ENCODE data around the gene GNA15. TPM values are rescaled to one million over a fixed set of nuclear protein-coding genes. Genes with fewer than 3 reads are reported as not detected.

The GNA15 gene
- total and polyA plus RNA-seq, 2 donors = 21.8 to 58.5 TPM

Other genes with a start within 250 kb of the GNA15 start
- 3.3 TPM for gene ZNF57, start 235.1 kb upstream of the GNA15 start, total RNA-seq
- 7.8 TPM for gene ZNF57, start 235.1 kb upstream of the GNA15 start, polyA plus RNA-seq
- gene ZNF77, start 191.1 kb upstream of the GNA15 start, total RNA-seq = 7.7 TPM
- 4.6 TPM for gene ZNF77, start 191.1 kb upstream of the GNA15 start, polyA plus RNA-seq
- 1.4 TPM for gene TLE6, start 158.5 kb upstream of the GNA15 start, total RNA-seq
- 4.9 TPM for gene TLE6, start 158.5 kb upstream of the GNA15 start, polyA plus RNA-seq
- 2.0 TPM for gene TLE2, start 106.8 kb upstream of the GNA15 start, total RNA-seq
- gene TLE2, start 106.8 kb upstream of the GNA15 start, polyA plus RNA-seq = 16.8 TPM
- 302 TPM for gene TLE5, start 73.5 kb upstream of the GNA15 start, total RNA-seq
- 540 TPM for gene TLE5, start 73.5 kb upstream of the GNA15 start, polyA plus RNA-seq
- gene GNA11, start 41.7 kb upstream of the GNA15 start, total RNA-seq = 6.8 TPM
- gene GNA11, start 41.7 kb upstream of the GNA15 start, polyA plus RNA-seq = 18.4 TPM
- gene S1PR4, start 42.7 kb downstream of the GNA15 start, total RNA-seq = 24.2 TPM
- 18.6 TPM for gene S1PR4, start 42.7 kb downstream of the GNA15 start, polyA plus RNA-seq
- 14.5 TPM for gene NCLN, start 49.9 kb downstream of the GNA15 start, total RNA-seq
- gene NCLN, start 49.9 kb downstream of the GNA15 start, polyA plus RNA-seq = 62.6 TPM
- gene CELF5, start 88.6 kb downstream of the GNA15 start, total RNA-seq = 0.28 TPM
- gene CELF5, start 88.6 kb downstream of the GNA15 start, polyA plus RNA-seq = 1.4 TPM
- gene NFIC, start 230.6 kb downstream of the GNA15 start, total RNA-seq = 2.1 TPM
- 17.0 TPM for gene NFIC, start 230.6 kb downstream of the GNA15 start, polyA plus RNA-seq